DND-41 (cell line): ENCODE data around the gene RGPD6.
"Not testable (repeated sequence)": the region's sequence is repeated elsewhere in the genome, so short reads cannot be mapped to it uniquely, and the experiment has no call there.

Experiments
- ATAC-seq: fragments of 200-7000 bp; cut with Tn5 transposase; 3 replicates; pipeline ENCODE4 v1.9.1; 2021; ENCODE audit warnings: low read depth; ENCODE audit not compliant: insufficient read depth
- DNase-seq: peaks from one replicate; pipeline ENCODE4 v3.0.0-alpha.2; 2020
- H2AFZ ChIP-seq: 2 replicates; pipeline ENCODE4 v1.6.0; 2012; ENCODE audit warnings: low read depth, low read length
- H3K27ac ChIP-seq: 2 replicates; pipeline ENCODE4 v1.5.1; 2012; ENCODE audit warnings: low read length, inconsistent platforms
- H3K27me3 ChIP-seq: fragments of 200-600 bp; sonication (generic); 2 replicates; pipeline ENCODE4 v1.6.0; 2012; ENCODE audit warnings: low read length, mild to moderate bottlenecking, inconsistent platforms; ENCODE audit not compliant: insufficient read depth, poor library complexity
- H3K36me3 ChIP-seq: 2 replicates; pipeline ENCODE4 v1.5.1; 2012; ENCODE audit warnings: low read length, inconsistent platforms; ENCODE audit not compliant: insufficient read depth
- H3K4me1 ChIP-seq: 2 replicates; pipeline ENCODE4 v1.5.1; 2012; ENCODE audit warnings: mild to moderate bottlenecking, low read length; ENCODE audit not compliant: insufficient read depth
- H3K4me2 ChIP-seq: 2 replicates; pipeline ENCODE4 v1.6.0; 2012; ENCODE audit warnings: mild to moderate bottlenecking, moderate library complexity, low read length, inconsistent platforms; ENCODE audit not compliant: insufficient read depth
- H3K4me3 ChIP-seq, 2 experiments: fragments of 200-600 bp in 1 of 2; shearing (Covaris generic) in 1 of 2; 2 replicates each; pipeline ENCODE4 v1.5.1; 2012 to 2016; ENCODE audit warnings: inconsistent platforms in 2 of 2, low read length in 2 of 2, mild to moderate bottlenecking in 2 of 2, low read depth in 1 of 2, moderate library complexity in 1 of 2
- H3K79me2 ChIP-seq: 2 replicates; pipeline ENCODE4 v1.6.0; 2012; ENCODE audit warnings: low read length, inconsistent platforms; ENCODE audit not compliant: insufficient read depth
- H3K9ac ChIP-seq: 2 replicates; pipeline ENCODE4 v1.6.0; 2012; ENCODE audit warnings: low read depth, mild to moderate bottlenecking, inconsistent platforms, low read length, moderate library complexity
- H3K9me3 ChIP-seq: 2 replicates; pipeline ENCODE4 v1.5.1; 2012; ENCODE audit warnings: low read length, moderate library complexity, mild to moderate bottlenecking, inconsistent platforms; ENCODE audit not compliant: insufficient read depth, severe bottlenecking
- H4K20me1 ChIP-seq: 2 replicates; pipeline ENCODE4 v1.6.0; 2012; ENCODE audit warnings: low read length; ENCODE audit not compliant: insufficient read depth

The RGPD6 gene

GRCh38 chr2:110475627-110476359 lies 101.2 kb downstream of the RGPD6 start:
- DNase-seq, H2AFZ ChIP-seq, H3K27me3 ChIP-seq, H3K9ac ChIP-seq, H3K27ac ChIP-seq, H3K4me3 ChIP-seq, H3K79me2 ChIP-seq, H3K4me1 ChIP-seq, H3K36me3 ChIP-seq, H4K20me1 ChIP-seq, H3K9me3 ChIP-seq, H3K4me2 ChIP-seq: not testable (repeated sequence)
- ATAC-seq, result peak; percentile 82

- H3K79me2 ChIP-seq, H3K27ac ChIP-seq, H3K27me3 ChIP-seq, H3K9ac ChIP-seq, DNase-seq, H3K4me3 ChIP-seq, H3K4me2 ChIP-seq, H4K20me1 ChIP-seq, H3K9me3 ChIP-seq, H2AFZ ChIP-seq, H3K4me1 ChIP-seq, H3K36me3 ChIP-seq: not testable (repeated sequence)
- peak; percentile 90 for ATAC-seq
Observed at GRCh38 chr2:110474898-110475297, 102.1 kb downstream of the RGPD6 start.

GRCh38 chr2:110473059-110473358 lies 104.0 kb downstream of the RGPD6 start:
- H3K27ac ChIP-seq, H3K9me3 ChIP-seq, H3K9ac ChIP-seq, H4K20me1 ChIP-seq, H3K4me2 ChIP-seq, H3K4me3 ChIP-seq, H3K27me3 ChIP-seq, H3K4me1 ChIP-seq, H2AFZ ChIP-seq, H3K36me3 ChIP-seq, DNase-seq, ATAC-seq, H3K79me2 ChIP-seq: not testable (repeated sequence)

- not testable (repeated sequence) for ATAC-seq, H3K27ac ChIP-seq, H3K4me2 ChIP-seq, H3K36me3 ChIP-seq, H2AFZ ChIP-seq, H3K9ac ChIP-seq, H3K4me1 ChIP-seq, DNase-seq, H3K4me3 ChIP-seq, H3K9me3 ChIP-seq, H4K20me1 ChIP-seq, H3K79me2 ChIP-seq, H3K27me3 ChIP-seq
Observed at GRCh38 chr2:110472171-110473058, 104.6 kb downstream of the RGPD6 start, which contains the start of gene LIMS4. Gene LIMS4, minus strand, starts transcription at chr2:110472816. Its CDS starts 38 bp downstream, at chr2:110472778.

GRCh38 chr2:110468921-110469320 lies 108.1 kb downstream of the RGPD6 start:
- not testable (repeated sequence) for H3K4me1 ChIP-seq, H3K9ac ChIP-seq, H3K27ac ChIP-seq, H4K20me1 ChIP-seq, ATAC-seq, DNase-seq, H2AFZ ChIP-seq, H3K27me3 ChIP-seq, H3K4me3 ChIP-seq, H3K36me3 ChIP-seq, H3K9me3 ChIP-seq, H3K79me2 ChIP-seq, H3K4me2 ChIP-seq

GRCh38 chr2:110465312-110465711 lies 111.7 kb downstream of the RGPD6 start:
- H3K4me3 ChIP-seq, H3K4me2 ChIP-seq, H3K9ac ChIP-seq, H3K9me3 ChIP-seq, H3K27me3 ChIP-seq, ATAC-seq, DNase-seq, H3K4me1 ChIP-seq, H3K27ac ChIP-seq, H2AFZ ChIP-seq, H3K36me3 ChIP-seq, H3K79me2 ChIP-seq, H4K20me1 ChIP-seq: not testable (repeated sequence)
